ENCODE measurements around the gene CD3E.

The CD3E gene

GRCh38 chr11:118267486-118267885 lies 37.0 kb upstream of the CD3E start:
- Histone ChIP-seq H3K4me3 (ENCODE audit: low read depth, low read length) (no peak overlapping the region), H4K8ac (ENCODE audit: low read depth, low read length) (no peak overlapping the region), H3K79me1 (ENCODE audit: low read length) (no peaks in the 10 kb centered on the region), H3K27ac (ENCODE audit: low read depth, low read length) (no peak overlapping the region), H2AFZ (ENCODE audit: insufficient read depth, low read length, poor library complexity) (no peak overlapping the region), H3K27me3 (ENCODE audit: insufficient read depth, low read length) (peaks cover 4% of the 10 kb centered on the region), H3K4ac (ENCODE audit: low read depth, low read length) (no peak overlapping the region), H3K18ac (ENCODE audit: low read length) (no peak overlapping the region), H4K91ac (ENCODE audit: low read depth, low read length) (no peak overlapping the region), H3K14ac (ENCODE audit: low read length) (no peak overlapping the region), H3K23ac (ENCODE audit: low read length) (no peak overlapping the region), H3K9me3 (ENCODE audit: insufficient read depth, low read depth, low read length) (no peaks in the 10 kb centered on the region), H3K36me3 (ENCODE audit: control insufficient read depth in 1 of 2, insufficient read depth in 2 of 2, low read length in 2 of 2) (no peaks in the 10 kb centered on the region), H3K4me1 (ENCODE audit: control insufficient read depth in 1 of 2, insufficient read depth in 2 of 2, low read length in 2 of 2) (peaks cover 2 to 6% of the 10 kb centered on the region in 2 experiments), H3K79me2 (ENCODE audit: control insufficient read depth, insufficient read depth, low read length, poor library complexity) (no peaks in the 10 kb centered on the region), H2BK120ac (ENCODE audit: insufficient read depth, low read length, poor library complexity) (no peak overlapping the region), H4K12ac (ENCODE audit: low read depth, low read length) (no peak overlapping the region), H3K4me2 (ENCODE audit: low read length) (no peak overlapping the region), H2BK5ac (ENCODE audit: low read depth, low read length, poor library complexity) (no peak overlapping the region), H3K9ac (ENCODE audit: low read length) (no peak overlapping the region), H2AK5ac (ENCODE audit: low read length) (no peak overlapping the region), H2BK12ac (ENCODE audit: low read length) (no peak overlapping the region)
- no CpG with 5 or more reads among the region's 4 CpGs for whole genome bisulfite sequencing (ENCODE audit: extremely low coverage, insufficient coverage, insufficient read length)
- DNase-seq = no peak

GRCh38 chr11:118272001-118272400 lies 32.5 kb upstream of the CD3E start:
- no peak overlapping the region for H3K18ac ChIP-seq (ENCODE audit: low read length)
- WGBS (ENCODE audit: extremely low coverage, insufficient coverage, insufficient read length) = 100% methylated on average over 1 of the region's 2 CpGs

GRCh38 chr11:118274186-118274585 lies 30.3 kb upstream of the CD3E start:
- Histone ChIP-seq H2BK120ac (ENCODE audit: insufficient read depth, low read length, poor library complexity) (no peak overlapping the region), H4K12ac (ENCODE audit: low read depth, low read length) (no peak overlapping the region), H2AK5ac (ENCODE audit: low read length) (no peak overlapping the region), H3K79me2 (ENCODE audit: control insufficient read depth, insufficient read depth, low read length, poor library complexity) (no peaks in the 10 kb centered on the region), H3K4ac (ENCODE audit: low read depth, low read length) (no peak overlapping the region), H3K4me1 (ENCODE audit: control insufficient read depth in 1 of 2, insufficient read depth in 2 of 2, low read length in 2 of 2) (peaks cover 8 to 12% of the 10 kb centered on the region in 2 experiments), H3K36me3 (ENCODE audit: control insufficient read depth in 1 of 2, insufficient read depth in 2 of 2, low read length in 2 of 2) (no peaks in the 10 kb centered on the region), H2BK5ac (ENCODE audit: low read depth, low read length, poor library complexity) (no peak overlapping the region), H4K91ac (ENCODE audit: low read depth, low read length) (no peak overlapping the region), H2BK12ac (ENCODE audit: low read length) (no peak overlapping the region), H3K23ac (ENCODE audit: low read length) (no peak overlapping the region), H3K14ac (ENCODE audit: low read length) (no peak overlapping the region), H2AFZ (ENCODE audit: insufficient read depth, low read length, poor library complexity) (no peak overlapping the region), H3K27me3 (ENCODE audit: insufficient read depth, low read length) (no peaks in the 10 kb centered on the region), H3K4me3 (ENCODE audit: low read depth, low read length) (no peak overlapping the region), H3K9ac (ENCODE audit: low read length) (no peak overlapping the region), H4K8ac (ENCODE audit: low read depth, low read length) (no peak overlapping the region), H3K79me1 (ENCODE audit: low read length) (peaks cover 3% of the 10 kb centered on the region), H3K27ac (ENCODE audit: low read depth, low read length) (no peak overlapping the region), H3K9me3 (ENCODE audit: insufficient read depth, low read depth, low read length) (no peaks in the 10 kb centered on the region), H3K4me2 (ENCODE audit: low read length) (no peak overlapping the region), H3K18ac (ENCODE audit: low read length) (no peak overlapping the region)
- WGBS (ENCODE audit: extremely low coverage, insufficient coverage, insufficient read length) = no CpG with 5 or more reads among the region's 2 CpGs
- no peak for DNase-seq

More at GRCh38 chr11:118272001-118272400, 32.5 kb upstream of the CD3E start:
- no peak overlapping the region for H2BK12ac ChIP-seq (ENCODE audit: low read length)
- no peak overlapping the region for H2AFZ ChIP-seq (ENCODE audit: insufficient read depth, low read length, poor library complexity)
- no peak overlapping the region for H3K4me2 ChIP-seq (ENCODE audit: low read length)
- H4K12ac ChIP-seq (ENCODE audit: low read depth, low read length) = no peak overlapping the region
- peaks cover 3% of the 10 kb centered on the region for H3K79me1 ChIP-seq (ENCODE audit: low read length)
- no peak overlapping the region for H3K14ac ChIP-seq (ENCODE audit: low read length)
- H3K27me3 ChIP-seq (ENCODE audit: insufficient read depth, low read length) = no peaks in the 10 kb centered on the region
- H3K36me3 ChIP-seq (ENCODE audit: control insufficient read depth in 1 of 2, insufficient read depth in 2 of 2, low read length in 2 of 2) = no peaks in the 10 kb centered on the region
- no peak for DNase-seq
- no peaks in the 10 kb centered on the region for H3K79me2 ChIP-seq (ENCODE audit: control insufficient read depth, insufficient read depth, low read length, poor library complexity)
- no peaks in the 10 kb centered on the region for H3K9me3 ChIP-seq (ENCODE audit: insufficient read depth, low read depth, low read length)
- no peak overlapping the region for H2BK120ac ChIP-seq (ENCODE audit: insufficient read depth, low read length, poor library complexity)
- H3K4me1 ChIP-seq (ENCODE audit: control insufficient read depth in 1 of 2, insufficient read depth in 2 of 2, low read length in 2 of 2) = peaks cover 8 to 9% of the 10 kb centered on the region in 2 experiments
- no peak overlapping the region for H3K4ac ChIP-seq (ENCODE audit: low read depth, low read length)
- H3K4me3 ChIP-seq (ENCODE audit: low read depth, low read length) = no peak overlapping the region
- H3K9ac ChIP-seq (ENCODE audit: low read length) = no peak overlapping the region
- H3K23ac ChIP-seq (ENCODE audit: low read length) = no peak overlapping the region
- no peak overlapping the region for H3K27ac ChIP-seq (ENCODE audit: low read depth, low read length)
- no peak overlapping the region for H2BK5ac ChIP-seq (ENCODE audit: low read depth, low read length, poor library complexity)
- H2AK5ac ChIP-seq (ENCODE audit: low read length) = no peak overlapping the region
- no peak overlapping the region for H4K91ac ChIP-seq (ENCODE audit: low read depth, low read length)
- no peak overlapping the region for H4K8ac ChIP-seq (ENCODE audit: low read depth, low read length)

- Histone ChIP-seq H2BK5ac (ENCODE audit: low read depth, low read length, poor library complexity) (no peak overlapping the region), H2AK5ac (ENCODE audit: low read length) (no peak overlapping the region), H3K4me2 (ENCODE audit: low read length) (no peak overlapping the region), H4K8ac (ENCODE audit: low read depth, low read length) (no peak overlapping the region), H3K9me3 (ENCODE audit: insufficient read depth, low read depth, low read length) (no peaks in the 10 kb centered on the region), H3K9ac (ENCODE audit: low read length) (no peak overlapping the region), H3K36me3 (ENCODE audit: control insufficient read depth in 1 of 2, insufficient read depth in 2 of 2, low read length in 2 of 2) (no peaks in the 10 kb centered on the region), H3K14ac (ENCODE audit: low read length) (no peak overlapping the region), H2AFZ (ENCODE audit: insufficient read depth, low read length, poor library complexity) (no peak overlapping the region), H3K23ac (ENCODE audit: low read length) (no peak overlapping the region), H3K27ac (ENCODE audit: low read depth, low read length) (no peak overlapping the region), H3K79me1 (ENCODE audit: low read length) (peaks cover 3% of the 10 kb centered on the region), H2BK120ac (ENCODE audit: insufficient read depth, low read length, poor library complexity) (no peak overlapping the region), H3K4me1 (ENCODE audit: control insufficient read depth in 1 of 2, insufficient read depth in 2 of 2, low read length in 2 of 2) (peaks cover 8 to 12% of the 10 kb centered on the region in 2 experiments), H3K4me3 (ENCODE audit: low read depth, low read length) (no peak overlapping the region), H3K79me2 (ENCODE audit: control insufficient read depth, insufficient read depth, low read length, poor library complexity) (no peaks in the 10 kb centered on the region), H3K18ac (ENCODE audit: low read length) (no peak overlapping the region), H4K91ac (ENCODE audit: low read depth, low read length) (no peak overlapping the region), H3K4ac (ENCODE audit: low read depth, low read length) (no peak overlapping the region), H4K12ac (ENCODE audit: low read depth, low read length) (no peak overlapping the region), H2BK12ac (ENCODE audit: low read length) (no peak overlapping the region), H3K27me3 (ENCODE audit: insufficient read depth, low read length) (no peaks in the 10 kb centered on the region)
- no CpG with 5 or more reads among the region's 4 CpGs for WGBS (ENCODE audit: extremely low coverage, insufficient coverage, insufficient read length)
- DNase-seq = peak; percentile 21 to 74
Observed at GRCh38 chr11:118275176-118275575, 29.4 kb upstream of the CD3E start.
